BE2C (cell line): ENCODE measurements around the gene TANC1.
"Not testable (repeated sequence)": the region's sequence is repeated elsewhere in the genome, so short reads cannot be mapped to it uniquely, and the experiment has no call there.

ENCODE experiments used
- DNase-seq: peaks from one replicate; pipeline ENCODE4 v3.0.0-alpha.2; 2020
- H3K27me3 ChIP-seq: fragments of 250-450 bp; sonication (Bioruptor Pico); 2 replicates; pipeline ENCODE4 v1.5.1; 2020; ENCODE audit warnings: mild to moderate bottlenecking
- H3K36me3 ChIP-seq: fragments of 250-450 bp; sonication (Bioruptor Pico); 2 replicates; pipeline ENCODE4 v1.5.1; 2020; ENCODE audit warnings: mild to moderate bottlenecking
- H3K4me1 ChIP-seq: fragments of 250-450 bp; sonication (Bioruptor Pico); 2 replicates; pipeline ENCODE4 v1.5.1; 2020
- H3K4me3 ChIP-seq: 2 replicates; pipeline ENCODE4 v1.5.1; 2011; ENCODE audit warnings: low read depth, low read length
- H3K9me3 ChIP-seq: fragments of 250-450 bp; sonication (Bioruptor Pico); 2 replicates; pipeline ENCODE4 v1.5.1; 2020
- TF ChIP-seq, protein P1 (sequence below): IDR thresholded peaks from 2 replicates; pipeline ENCODE4 v1.5.1; 2012; ENCODE audit warnings: mild to moderate bottlenecking, low read depth, low read length

Gene TANC1

DNA sequence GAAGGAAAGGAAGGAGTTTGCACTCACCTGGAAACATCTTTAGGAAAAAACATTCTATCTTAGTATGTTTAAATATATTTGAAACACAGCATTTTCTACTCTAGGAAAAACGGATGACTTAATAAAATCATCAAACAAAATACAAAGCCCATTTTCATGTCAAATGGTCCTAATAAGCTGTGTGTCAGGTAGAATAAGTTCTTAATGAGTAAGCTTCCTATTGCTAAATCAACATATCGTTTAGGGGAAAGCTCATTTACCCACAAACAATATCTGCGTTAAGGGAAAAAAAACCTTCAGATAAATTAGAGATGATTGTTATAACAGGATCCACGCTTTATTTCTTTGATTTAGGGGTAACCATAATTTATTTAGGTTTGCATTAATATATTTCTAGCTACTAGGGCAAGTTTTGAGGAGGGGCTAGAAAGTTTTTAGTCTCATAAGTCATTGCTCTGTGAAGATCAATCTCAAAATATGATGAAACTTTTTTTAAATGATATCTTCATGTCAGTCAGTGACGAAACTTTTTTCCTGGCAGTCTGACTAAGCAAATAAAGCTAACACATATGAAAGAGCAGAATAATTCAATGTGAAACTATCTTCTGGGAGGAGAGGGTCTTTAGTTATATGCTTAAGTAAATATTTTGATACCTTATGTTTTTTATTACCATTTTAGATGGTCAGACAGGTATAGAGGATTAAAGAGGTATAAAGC is 170.9 kb downstream of the TANC1 start:
- H3K4me3 ChIP-seq = no peak overlapping the region

DNA sequence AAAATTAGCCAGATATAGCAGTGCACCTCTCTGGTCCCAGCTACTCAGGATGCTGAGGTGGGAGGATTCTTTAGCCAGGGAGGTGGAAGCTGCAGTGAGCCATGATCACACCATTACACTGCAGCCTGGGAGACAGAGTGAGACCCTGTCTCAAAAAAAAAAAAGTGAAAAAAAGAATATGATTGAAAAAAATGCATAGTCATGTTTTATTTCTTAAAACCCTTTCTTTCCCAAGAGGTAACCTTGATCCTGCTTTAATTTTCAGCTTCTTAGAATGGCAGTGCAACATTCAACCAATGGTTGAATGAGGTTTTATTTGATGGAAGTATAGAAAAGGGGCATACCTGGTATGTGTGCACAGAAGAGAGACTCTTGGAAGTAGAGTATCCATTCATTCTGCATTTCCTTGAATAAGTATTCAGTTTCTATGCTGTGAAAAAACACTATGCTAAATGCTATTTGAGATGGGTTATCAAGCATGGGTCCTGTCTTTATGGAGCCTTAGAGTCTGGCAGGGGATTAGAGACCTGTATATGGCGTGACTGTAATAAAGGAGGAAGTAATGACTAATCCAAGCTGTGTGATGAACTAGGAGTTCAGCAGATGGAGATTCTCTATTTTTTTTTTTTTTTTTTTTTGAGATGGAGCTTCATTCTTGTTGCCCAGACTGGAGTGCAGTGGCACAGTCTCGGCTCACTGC is 171.8 kb downstream of the TANC1 start:
- no peak for DNase-seq
- H3K36me3 ChIP-seq = no peaks in the 10 kb centered on the region
- no peaks in the 10 kb centered on the region for H3K27me3 ChIP-seq
- TF ChIP-seq, protein P1, sequence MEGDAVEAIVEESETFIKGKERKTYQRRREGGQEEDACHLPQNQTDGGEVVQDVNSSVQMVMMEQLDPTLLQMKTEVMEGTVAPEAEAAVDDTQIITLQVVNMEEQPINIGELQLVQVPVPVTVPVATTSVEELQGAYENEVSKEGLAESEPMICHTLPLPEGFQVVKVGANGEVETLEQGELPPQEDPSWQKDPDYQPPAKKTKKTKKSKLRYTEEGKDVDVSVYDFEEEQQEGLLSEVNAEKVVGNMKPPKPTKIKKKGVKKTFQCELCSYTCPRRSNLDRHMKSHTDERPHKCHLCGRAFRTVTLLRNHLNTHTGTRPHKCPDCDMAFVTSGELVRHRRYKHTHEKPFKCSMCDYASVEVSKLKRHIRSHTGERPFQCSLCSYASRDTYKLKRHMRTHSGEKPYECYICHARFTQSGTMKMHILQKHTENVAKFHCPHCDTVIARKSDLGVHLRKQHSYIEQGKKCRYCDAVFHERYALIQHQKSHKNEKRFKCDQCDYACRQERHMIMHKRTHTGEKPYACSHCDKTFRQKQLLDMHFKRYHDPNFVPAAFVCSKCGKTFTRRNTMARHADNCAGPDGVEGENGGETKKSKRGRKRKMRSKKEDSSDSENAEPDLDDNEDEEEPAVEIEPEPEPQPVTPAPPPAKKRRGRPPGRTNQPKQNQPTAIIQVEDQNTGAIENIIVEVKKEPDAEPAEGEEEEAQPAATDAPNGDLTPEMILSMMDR = no peak
- H3K4me3 ChIP-seq = no peak overlapping the region
- peaks cover 7% of the 10 kb centered on the region; the same call in 1 of the 2 replicates for H3K4me1 ChIP-seq
- H3K9me3 ChIP-seq = no peaks in the 10 kb centered on the region

More for the DNA sequence above, 170.9 kb downstream of the TANC1 start:
- Histone ChIP-seq H3K36me3 (no peaks in the 10 kb centered on the region), H3K9me3 (no peaks in the 10 kb centered on the region), H3K4me1 (peaks cover 7% of the 10 kb centered on the region; the same call in 1 of the 2 replicates), H3K27me3 (no peaks in the 10 kb centered on the region)
- TF ChIP-seq, protein P1 = no peak
- DNase-seq = no peak

DNA sequence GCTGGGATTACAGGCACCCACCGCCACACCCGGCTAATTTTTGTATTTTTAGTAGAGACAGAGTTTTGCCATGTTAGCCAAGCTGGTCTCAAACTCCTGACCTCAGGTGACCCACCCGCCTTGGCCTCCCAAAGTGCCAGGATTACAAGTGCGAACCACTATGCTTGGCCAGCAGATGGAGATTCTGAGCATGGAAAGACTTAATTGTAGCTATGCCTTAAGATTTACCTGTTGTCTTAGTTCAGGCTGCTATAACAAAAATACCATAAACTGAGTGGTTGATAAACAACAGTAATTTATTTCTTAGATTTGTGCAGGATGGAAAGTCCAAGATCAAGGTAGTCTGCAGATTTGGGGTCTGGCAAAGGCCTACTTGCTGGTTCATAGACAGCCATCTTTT is 172.4 kb downstream of the TANC1 start:
- not testable (repeated sequence) for DNase-seq, H3K36me3 ChIP-seq, H3K4me3 ChIP-seq, H3K4me1 ChIP-seq, H3K27me3 ChIP-seq, H3K9me3 ChIP-seq

DNA sequence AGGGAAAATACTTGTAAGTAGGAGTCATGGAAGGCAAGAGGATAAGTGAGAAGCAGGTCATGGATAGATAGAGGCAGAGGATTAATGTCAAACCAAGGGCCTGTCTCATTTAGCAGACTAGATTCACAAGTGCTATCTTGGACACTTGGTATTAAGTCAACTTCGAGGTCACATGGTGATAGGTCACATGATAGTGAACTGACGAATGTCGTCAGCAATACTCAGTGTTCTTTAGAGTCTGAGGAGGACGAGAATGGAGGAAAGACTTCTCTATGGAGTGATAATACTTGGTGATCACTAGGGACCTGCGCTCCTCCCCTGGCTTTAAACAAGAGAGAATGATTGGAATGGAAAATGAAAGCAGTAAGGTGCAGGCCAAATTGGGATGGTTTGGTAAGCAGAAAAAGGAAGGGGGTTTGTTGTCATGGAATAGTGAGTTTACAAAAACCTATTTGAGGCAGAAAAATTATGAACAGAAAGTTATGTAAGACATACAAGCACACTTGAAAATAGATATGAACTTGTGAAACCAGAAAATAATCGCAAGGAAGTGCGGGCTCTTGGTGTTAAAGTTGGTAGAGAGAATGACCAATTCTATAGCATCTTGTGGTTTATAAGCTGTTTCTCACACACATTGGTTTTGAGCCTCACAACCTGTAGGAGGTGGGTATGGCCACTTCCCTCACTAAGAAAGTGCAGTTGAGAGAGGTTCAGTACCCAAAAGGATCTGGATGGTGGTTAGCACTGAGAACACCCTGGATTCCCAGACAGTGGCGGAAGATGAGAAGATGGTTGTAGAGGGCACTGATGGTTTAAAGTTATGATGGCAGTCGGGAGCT is 176.6 kb downstream of the TANC1 start:
- no peaks in the 10 kb centered on the region for H3K36me3 ChIP-seq
- no peaks in the 10 kb centered on the region for H3K27me3 ChIP-seq
- no peaks in the 10 kb centered on the region for H3K4me1 ChIP-seq
- TF ChIP-seq, protein P1 = no peak
- no peak for DNase-seq
- no peak overlapping the region for H3K4me3 ChIP-seq
- H3K9me3 ChIP-seq = no peaks in the 10 kb centered on the region

DNA sequence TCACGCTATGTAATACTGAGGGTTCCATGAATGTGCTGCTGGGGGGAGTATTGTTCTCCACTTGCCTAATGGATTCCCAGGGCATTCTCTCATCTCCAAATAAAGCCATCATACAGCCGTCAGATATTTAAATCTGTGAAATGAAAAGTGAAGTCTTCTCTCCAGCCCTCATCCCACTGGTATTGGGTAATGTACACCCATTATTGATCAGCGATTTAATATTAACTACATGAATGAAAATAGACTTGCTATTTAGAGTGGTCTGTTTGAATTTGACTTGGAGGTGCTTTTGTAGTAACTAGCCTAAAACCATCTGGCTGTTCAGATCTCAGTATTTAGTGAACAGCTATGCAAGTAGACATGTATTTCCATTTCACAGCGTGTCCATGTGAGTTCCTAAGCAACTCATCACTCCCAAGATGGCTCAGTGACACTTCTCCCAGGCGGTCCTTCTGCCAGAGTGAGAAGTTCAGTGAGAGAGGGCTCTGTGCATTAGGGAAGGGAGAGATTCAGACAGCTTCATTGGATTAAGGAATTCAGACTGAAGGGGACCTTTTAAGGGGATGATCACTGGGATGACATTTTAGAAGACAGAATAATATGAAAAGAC is 177.4 kb downstream of the TANC1 start:
- no peaks in the 10 kb centered on the region for H3K9me3 ChIP-seq
- no peak for DNase-seq
- H3K36me3 ChIP-seq = no peaks in the 10 kb centered on the region
- H3K4me1 ChIP-seq = no peaks in the 10 kb centered on the region
- TF ChIP-seq, protein P1 = no peak
- no peaks in the 10 kb centered on the region for H3K27me3 ChIP-seq
- no peak overlapping the region for H3K4me3 ChIP-seq

GRCh38 chr2:159146996-159147666 is 178.7 kb downstream of the TANC1 start:
- TF ChIP-seq, protein P1 = no peak
- no peaks in the 10 kb centered on the region for H3K4me1 ChIP-seq
- no peaks in the 10 kb centered on the region for H3K27me3 ChIP-seq
- no peak overlapping the region for H3K4me3 ChIP-seq
- no peaks in the 10 kb centered on the region for H3K36me3 ChIP-seq
- DNase-seq = no peak
- no peaks in the 10 kb centered on the region for H3K9me3 ChIP-seq
